Forelimb muscle (tissue), 1 donor: ENCODE measurements around the gene CCDC157. TPM values are rescaled to one million over a fixed set of nuclear protein-coding genes. Genes with fewer than 3 reads are reported as not detected.

Source experiments
- DNase-seq: peaks from one replicate; pipeline ENCODE4 v3.0.0-alpha.2; 2013; ENCODE audit warnings: low read depth
- polyA plus RNA-seq: library from polyadenylated mRNA; unstranded; fragments of 120-200 nt; gene quantifications from one replicate; pipeline ENCODE4 v1.2.1, GENCODE V29; 2013; ENCODE audit not compliant: insufficient read length

The CCDC157 gene
- polyA plus RNA-seq: 1.5 TPM

GRCh38 chr22:30356449-30357235 lies at the start of gene CCDC157, which contains the start of gene SF3A1:
Gene CCDC157 (plus strand): TSS chr22:30357007. CDS start chr22:30366001, 8,994 bp downstream.
Gene SF3A1 (minus strand): TSS chr22:30356894. CDS start chr22:30356792, 102 bp downstream.
- DNase-seq: peak; percentile 70

GRCh38 chr22:30307041-30307574 lies 49.7 kb upstream of the CCDC157 start:
- DNase-seq: no peak

GRCh38 chr22:30308093-30308492 lies 48.7 kb upstream of the CCDC157 start:
- no peak for DNase-seq

- no peak for DNase-seq
Measured at GRCh38 chr22:30308518-30309230, 48.1 kb upstream of the CCDC157 start.

- DNase-seq: no peak
Measured at GRCh38 chr22:30309951-30310741, 46.7 kb upstream of the CCDC157 start.

- no peak for DNase-seq
Measured at GRCh38 chr22:30310881-30311771, 45.7 kb upstream of the CCDC157 start.

GRCh38 chr22:30312053-30312452 lies 44.8 kb upstream of the CCDC157 start:
- no peak for DNase-seq

GRCh38 chr22:30313527-30314363 lies 43.1 kb upstream of the CCDC157 start:
- DNase-seq: no peak

- DNase-seq: no peak
Measured at GRCh38 chr22:30314915-30315314, 41.9 kb upstream of the CCDC157 start.

- no peak for DNase-seq
Measured at GRCh38 chr22:30315962-30316576, 40.7 kb upstream of the CCDC157 start.

- DNase-seq: no peak
Measured at GRCh38 chr22:30317778-30318177, 39.0 kb upstream of the CCDC157 start.

GRCh38 chr22:30318799-30319419 lies 37.9 kb upstream of the CCDC157 start:
- no peak for DNase-seq

- no peak for DNase-seq
Measured at GRCh38 chr22:30320021-30320556, 36.7 kb upstream of the CCDC157 start.

GRCh38 chr22:30321461-30321860 lies 35.3 kb upstream of the CCDC157 start:
- no peak for DNase-seq

- no peak for DNase-seq
Measured at GRCh38 chr22:30323246-30323645, 33.6 kb upstream of the CCDC157 start.

- no peak for DNase-seq
Measured at GRCh38 chr22:30324014-30324730, 32.6 kb upstream of the CCDC157 start.

GRCh38 chr22:30325065-30325720 lies 31.6 kb upstream of the CCDC157 start:
- no peak for DNase-seq
